ENCODE measurements around the gene CDA. TPM values are rescaled to one million over a fixed set of nuclear protein-coding genes. Genes with fewer than 3 reads are reported as not detected.

CDA gene
- total RNA-seq = 4.0 TPM
- long read RNA-seq, partial matches to known transcripts = 1 of 4 reads
- long read RNA-seq, other reads (novel, unspliced or antisense) = 0 of 4 reads

- intact Hi-C loops (cut with DNase I) = no loop called here
Measured at GRCh38 chr1:20588634-20589225, at the start of gene CDA. Gene CDA (plus strand): TSS chr1:20589097. CDS start chr1:20589130, 33 bp downstream.

GRCh38 chr1:20540281-20540680, 48.6 kb upstream of the CDA start:
- intact Hi-C loops (cut with DNase I) = no loop called here
- no peak for DNase-seq (ENCODE audit: low spot score)

More at GRCh38 chr1:20588634-20589225, at the start of gene CDA:
- peak; percentile 86 for DNase-seq (ENCODE audit: low spot score)

GRCh38 chr1:20546637-20547036, 42.3 kb upstream of the CDA start:
- no peak for DNase-seq (ENCODE audit: low spot score)
- intact Hi-C loops (cut with DNase I) = no loop called here

DNA sequence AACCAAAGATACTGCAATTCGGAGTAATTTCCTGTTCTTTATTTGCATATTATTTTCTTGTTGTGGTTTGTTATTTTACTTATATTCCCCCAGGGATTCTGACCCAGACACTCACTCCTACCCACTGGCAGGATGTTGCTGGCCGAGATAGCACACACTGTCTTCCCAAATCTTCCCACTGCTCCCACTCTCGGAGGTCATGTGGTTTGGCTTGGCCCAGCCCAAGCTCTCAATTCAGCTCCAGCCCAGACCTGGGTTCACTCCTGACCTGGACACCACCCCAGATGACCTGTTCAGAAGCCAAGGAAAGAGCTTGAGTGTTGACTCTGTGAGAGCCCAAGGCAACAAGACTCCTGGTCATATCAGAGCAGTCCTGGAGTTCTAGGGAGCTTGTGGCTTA, 37.7 kb upstream of the CDA start:
- DNase-seq (ENCODE audit: low spot score) = no peak
- intact Hi-C loops (cut with DNase I) = no loop called here

DNA sequence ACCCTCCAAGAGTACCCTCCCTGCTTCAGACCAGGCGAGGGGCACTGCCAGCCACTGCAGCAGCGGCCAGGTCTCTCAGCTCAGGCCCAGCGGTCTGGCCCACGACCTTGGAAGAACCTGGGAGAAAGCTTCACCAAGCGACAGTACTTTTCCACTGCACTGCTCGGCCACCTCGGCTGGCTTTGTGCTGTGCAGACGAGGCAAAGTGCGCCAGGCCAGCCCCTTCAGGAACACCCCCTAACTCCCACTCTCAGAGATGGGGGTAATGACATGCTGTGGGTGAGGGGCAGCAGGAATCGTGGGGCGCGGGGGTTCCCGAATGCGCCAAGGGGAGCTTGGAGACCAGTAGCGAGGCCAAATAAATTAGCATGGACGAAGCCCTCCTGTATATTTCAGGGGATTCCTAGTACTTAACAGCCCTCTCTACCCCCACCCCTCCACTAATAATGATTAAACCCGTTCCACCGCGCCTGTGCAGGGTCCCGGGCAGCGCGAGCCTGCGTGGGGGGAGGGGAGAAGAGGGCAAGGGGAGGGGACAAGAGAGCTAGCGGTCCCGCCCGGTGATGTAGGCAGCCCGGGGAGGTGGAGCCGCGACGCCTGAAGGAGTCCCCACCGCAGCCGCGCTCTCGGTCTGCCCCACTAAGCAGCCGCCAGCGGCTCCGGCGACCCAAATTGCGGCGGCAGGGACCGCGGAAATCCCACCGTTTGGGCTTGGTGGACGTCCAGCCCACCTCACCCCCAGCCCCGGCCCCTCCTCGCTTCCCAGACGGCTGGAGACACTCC, 36.8 kb upstream of the CDA start, which contains the start of gene FAM43B:
TSS of gene FAM43B (plus strand) at position 629 of the 783 bp plus-strand sequence. CDS start 401 bp downstream, outside the sequence.
- intact Hi-C loops (cut with DNase I) = no loop called here
- peak; percentile 86 for DNase-seq (ENCODE audit: low spot score)

DNA sequence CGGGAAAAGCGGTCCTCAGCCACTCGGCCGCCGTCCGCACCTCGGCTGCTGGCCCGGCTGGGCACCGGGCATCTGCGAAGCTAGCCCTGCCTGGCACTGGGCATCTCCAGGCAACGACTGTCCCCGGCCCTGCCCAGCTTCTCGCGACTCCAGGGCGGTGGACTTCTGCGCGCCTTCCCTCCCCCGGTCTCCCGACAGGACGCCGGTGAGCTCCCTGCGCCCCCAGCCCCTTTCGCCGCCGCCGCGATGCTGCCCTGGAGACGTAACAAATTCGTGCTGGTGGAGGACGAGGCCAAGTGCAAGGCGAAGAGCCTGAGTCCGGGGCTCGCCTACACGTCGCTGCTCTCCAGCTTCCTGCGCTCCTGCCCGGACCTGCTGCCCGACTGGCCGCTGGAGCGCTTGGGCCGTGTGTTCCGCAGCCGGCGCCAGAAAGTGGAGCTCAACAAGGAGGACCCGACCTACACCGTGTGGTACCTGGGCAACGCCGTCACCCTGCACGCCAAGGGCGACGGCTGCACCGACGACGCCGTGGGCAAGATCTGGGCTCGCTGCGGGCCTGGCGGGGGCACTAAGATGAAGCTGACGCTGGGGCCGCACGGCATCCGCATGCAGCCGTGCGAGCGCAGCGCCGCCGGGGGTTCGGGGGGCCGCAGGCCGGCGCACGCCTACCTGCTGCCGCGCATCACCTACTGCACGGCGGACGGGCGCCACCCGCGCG, 36.0 kb upstream of the CDA start:
- DNase-seq (ENCODE audit: low spot score) = no peak
- intact Hi-C loops (cut with DNase I) = no loop called here

DNA sequence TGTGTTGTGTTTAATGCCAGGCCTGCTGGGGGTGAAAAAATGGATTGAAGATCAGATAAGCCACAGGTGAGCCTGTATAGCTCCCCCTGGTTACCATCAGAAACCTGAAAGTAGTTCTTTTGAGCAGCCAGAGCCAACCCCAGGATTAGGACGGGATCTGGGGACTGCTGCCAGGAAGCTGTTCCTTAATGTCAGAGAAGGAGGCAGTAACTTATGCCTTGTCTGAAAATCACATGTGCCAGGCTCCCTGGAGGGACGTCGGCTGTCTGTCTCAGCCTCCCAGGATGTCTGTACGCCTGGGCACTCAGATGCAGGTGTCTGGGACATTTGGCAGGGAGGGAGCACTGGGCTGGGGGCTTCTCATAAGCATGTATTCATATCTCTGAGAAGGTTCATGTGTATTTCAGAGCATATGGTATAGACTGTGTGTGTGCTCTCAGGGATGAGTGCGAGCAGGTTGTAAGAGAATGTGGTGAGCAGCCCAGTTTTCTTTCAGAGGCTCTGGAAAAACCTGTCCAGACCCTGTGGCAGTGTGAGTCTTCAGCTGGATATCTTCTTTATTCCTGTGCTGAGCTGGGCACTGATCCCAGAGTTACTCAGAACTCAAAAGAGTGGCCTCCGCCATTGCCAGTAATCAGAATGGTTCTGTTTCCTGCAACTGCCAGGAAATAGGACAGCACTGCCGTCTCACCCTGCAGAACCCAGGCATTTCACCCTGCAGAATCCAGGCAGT, 33.7 kb upstream of the CDA start:
- no peak for DNase-seq (ENCODE audit: low spot score)
- intact Hi-C loops (cut with DNase I) = no loop called here

- intact Hi-C loops (cut with DNase I) = no loop called here
- DNase-seq (ENCODE audit: low spot score) = no peak
Measured at GRCh38 chr1:20555758-20556120, 33.2 kb upstream of the CDA start.

- intact Hi-C loops (cut with DNase I) = no loop called here
- DNase-seq (ENCODE audit: low spot score) = peak; percentile 38
Measured at GRCh38 chr1:20558191-20558590, 30.7 kb upstream of the CDA start.

DNA sequence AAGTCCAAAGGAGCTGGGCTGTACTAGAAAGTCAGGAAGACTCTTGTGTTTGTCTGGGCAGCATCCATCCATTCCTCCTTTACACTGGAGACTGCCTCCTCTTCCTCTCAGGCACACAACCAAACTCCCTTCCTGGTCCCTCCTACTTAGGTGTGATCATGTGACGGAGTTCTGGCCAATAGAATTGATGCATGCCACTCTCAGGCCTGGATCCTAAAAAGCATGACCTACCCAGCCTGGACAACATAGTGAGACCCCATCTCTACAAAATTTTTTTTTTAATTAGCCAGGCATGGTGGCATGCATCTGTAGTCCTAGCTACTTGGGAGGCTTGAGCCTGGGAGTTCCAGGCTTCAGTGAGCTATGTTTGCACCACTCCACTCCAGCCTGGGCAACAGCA, 27.9 kb upstream of the CDA start:
- intact Hi-C loops (cut with DNase I) = no loop called here

DNA sequence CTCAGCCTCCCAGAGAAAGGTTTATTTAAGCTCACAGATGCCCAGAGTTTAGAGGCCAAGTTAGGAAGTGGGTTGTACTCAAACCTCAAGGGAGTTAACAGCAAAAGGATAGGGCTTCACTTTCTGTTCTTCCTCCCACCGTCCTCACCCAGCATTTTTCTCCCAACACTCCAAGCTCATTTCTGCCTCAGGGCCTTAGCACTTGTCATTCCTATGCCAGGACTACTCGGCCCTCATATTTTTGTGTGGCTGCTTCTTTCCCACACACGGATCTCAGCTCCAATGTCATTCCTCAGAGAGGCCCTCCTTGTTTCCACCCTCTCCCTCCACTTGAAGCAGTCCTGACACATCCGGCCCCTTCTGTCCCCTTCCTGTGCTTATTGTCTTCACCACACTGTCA, 23.7 kb upstream of the CDA start:
- no peak for DNase-seq (ENCODE audit: low spot score)
- intact Hi-C loops (cut with DNase I) = no loop called here

More for the DNA sequence above, 27.9 kb upstream of the CDA start:
- DNase-seq (ENCODE audit: low spot score) = no peak

- no peak for DNase-seq (ENCODE audit: low spot score)
- intact Hi-C loops (cut with DNase I) = no loop called here
Measured at GRCh38 chr1:20569523-20570098, 19.3 kb upstream of the CDA start.

DNA sequence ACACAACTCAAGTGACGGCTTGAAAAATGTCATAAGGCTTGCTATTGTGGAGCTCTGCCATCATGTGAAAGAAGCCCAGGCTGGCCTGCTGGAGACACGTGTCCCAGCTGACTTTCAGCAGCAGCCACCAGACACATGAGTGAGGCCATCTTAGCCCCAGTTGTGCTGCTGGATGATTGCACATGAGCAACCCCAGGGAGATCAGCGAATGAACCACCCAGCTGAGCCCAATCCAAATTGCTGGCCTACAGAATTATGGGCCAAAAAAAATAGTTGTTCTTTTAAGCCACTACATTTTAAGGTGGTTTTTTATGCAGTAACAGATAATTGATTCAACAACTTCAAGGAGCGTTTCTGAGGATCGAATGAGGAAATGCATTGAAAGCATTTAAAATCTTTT, 17.5 kb upstream of the CDA start:
- DNase-seq (ENCODE audit: low spot score) = no peak
- intact Hi-C loops (cut with DNase I) = no loop called here

GRCh38 chr1:20573987-20574386, 14.9 kb upstream of the CDA start:
- DNase-seq (ENCODE audit: low spot score) = no peak
- intact Hi-C loops (cut with DNase I) = loop anchor here (2.0 kb wide), 2 partner anchors 51 to 59 kb away; partner anchors contain the start of gene PINK1

GRCh38 chr1:20574686-20575540, 14.0 kb upstream of the CDA start:
- intact Hi-C loops (cut with DNase I) = loop anchor here (2.0 kb wide), 2 partner anchors 52 to 58 kb away; partner anchors contain the start of gene PINK1
- DNase-seq (ENCODE audit: low spot score) = peak; percentile 94

DNA sequence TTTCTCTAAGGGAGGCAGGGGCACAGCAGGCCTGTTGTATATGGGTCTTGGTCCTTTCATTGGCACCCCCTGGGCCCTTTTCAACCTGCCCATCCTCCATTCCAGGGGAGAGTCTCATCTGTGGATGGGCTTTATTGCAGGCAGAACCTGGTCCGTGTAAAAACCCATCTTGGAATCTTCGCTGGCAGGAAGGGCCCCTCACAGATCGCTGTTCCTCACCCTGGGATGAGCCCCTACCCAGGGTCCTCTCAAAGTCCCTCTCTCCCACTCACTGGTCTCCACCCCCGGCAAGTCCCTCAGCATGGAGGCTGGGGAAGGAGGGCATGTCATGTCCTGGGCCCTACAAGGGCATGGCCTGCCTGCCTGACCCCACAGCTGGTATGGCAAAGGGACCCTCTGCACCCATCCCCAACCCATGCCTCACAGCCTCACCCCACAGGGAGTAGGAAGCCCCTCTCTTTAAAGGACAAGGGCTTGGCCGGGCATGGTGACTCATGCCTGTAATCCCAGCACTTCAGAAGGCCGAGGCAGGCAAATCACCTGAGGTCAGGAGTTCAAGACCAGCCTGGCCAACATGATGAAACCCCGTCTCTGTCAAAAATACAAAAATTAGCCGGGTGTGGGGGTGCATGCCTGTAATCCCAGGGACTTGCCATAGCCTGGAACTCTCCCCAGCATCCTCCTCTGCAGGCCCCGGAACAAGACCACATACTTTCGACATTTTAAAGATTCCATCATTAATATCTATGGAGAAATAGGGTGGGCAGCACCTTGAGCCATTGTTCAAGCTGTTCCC, 13.2 kb upstream of the CDA start:
- intact Hi-C loops (cut with DNase I) = loop anchor here (2.0 kb wide), 2 partner anchors 53 to 57 kb away; partner anchors contain the start of gene PINK1
- DNase-seq (ENCODE audit: low spot score) = no peak

GRCh38 chr1:20578062-20578461, 10.8 kb upstream of the CDA start:
- intact Hi-C loops (cut with DNase I) = no loop called here
- no peak for DNase-seq (ENCODE audit: low spot score)

Measured in cardiac septum (tissue), 1 donor.